ENCODE results near the gene TPP2.
A peak's percentile ranks its signal among the peaks of the same experiment; 100 is the strongest.

Gene TPP2

DNA sequence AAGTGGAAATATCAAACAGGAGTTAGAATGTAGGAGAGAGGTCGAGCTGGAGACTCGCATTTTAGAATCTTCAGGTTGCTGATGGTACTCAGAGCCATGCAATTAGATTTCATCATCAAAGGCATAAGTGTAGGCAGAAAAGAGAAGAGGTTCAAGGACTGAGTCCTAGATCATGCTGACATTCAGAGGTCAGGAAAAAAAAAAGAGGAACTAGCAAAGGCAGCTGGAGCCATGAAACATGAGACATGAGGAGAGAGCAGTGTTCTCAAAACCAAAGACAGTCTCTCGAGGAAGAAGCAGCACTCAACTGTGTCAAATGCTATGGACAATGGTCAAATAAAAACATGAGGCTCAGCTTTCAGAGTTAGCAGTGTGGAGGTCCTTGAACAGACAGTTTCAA lies 12.4 kb upstream of the TPP2 start:
- H2AFZ ChIP-seq (ENCODE audit: low read depth, low read length), result 0 out of 2 replicates have a peak overlapping the region, but pooled peaks have one; percentile 7
- H3K4me3 ChIP-seq (ENCODE audit: low read length), result peak overlapping the region; percentile 6; the same call in 1 of the 2 replicates
- TF ChIP-seq, protein P1, sequence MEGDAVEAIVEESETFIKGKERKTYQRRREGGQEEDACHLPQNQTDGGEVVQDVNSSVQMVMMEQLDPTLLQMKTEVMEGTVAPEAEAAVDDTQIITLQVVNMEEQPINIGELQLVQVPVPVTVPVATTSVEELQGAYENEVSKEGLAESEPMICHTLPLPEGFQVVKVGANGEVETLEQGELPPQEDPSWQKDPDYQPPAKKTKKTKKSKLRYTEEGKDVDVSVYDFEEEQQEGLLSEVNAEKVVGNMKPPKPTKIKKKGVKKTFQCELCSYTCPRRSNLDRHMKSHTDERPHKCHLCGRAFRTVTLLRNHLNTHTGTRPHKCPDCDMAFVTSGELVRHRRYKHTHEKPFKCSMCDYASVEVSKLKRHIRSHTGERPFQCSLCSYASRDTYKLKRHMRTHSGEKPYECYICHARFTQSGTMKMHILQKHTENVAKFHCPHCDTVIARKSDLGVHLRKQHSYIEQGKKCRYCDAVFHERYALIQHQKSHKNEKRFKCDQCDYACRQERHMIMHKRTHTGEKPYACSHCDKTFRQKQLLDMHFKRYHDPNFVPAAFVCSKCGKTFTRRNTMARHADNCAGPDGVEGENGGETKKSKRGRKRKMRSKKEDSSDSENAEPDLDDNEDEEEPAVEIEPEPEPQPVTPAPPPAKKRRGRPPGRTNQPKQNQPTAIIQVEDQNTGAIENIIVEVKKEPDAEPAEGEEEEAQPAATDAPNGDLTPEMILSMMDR (IDR thresholded peaks at IDR 0.05; ENCODE audit: low read depth, low read length), result no peak
- TF ChIP-seq EZH2phosphoT487 (IDR thresholded peaks at IDR 0.05; ENCODE audit: low read depth), result no peak
- H3K4me1 ChIP-seq (ENCODE audit: low read length), result peaks cover 14% of the 10 kb centered on the region
- no peaks in the 10 kb centered on the region for H3K36me3 ChIP-seq (replicated peaks; ENCODE audit: low read depth, low read length)
- H4K20me1 ChIP-seq (ENCODE audit: insufficient read depth, low read length), result no peaks in the 10 kb centered on the region
- H3K27ac ChIP-seq (ENCODE audit: low read length), result no peak overlapping the region
- no peaks in the 10 kb centered on the region for H3K79me2 ChIP-seq (ENCODE audit: low read length)
- peak overlapping the region; percentile 66 for H3K4me2 ChIP-seq (ENCODE audit: low read length)
- H3K9ac ChIP-seq (ENCODE audit: low read length), result no peak overlapping the region
- H3K27me3 ChIP-seq (ENCODE audit: low read depth, low read length), result peaks cover 7% of the 10 kb centered on the region; the same call in 1 of the 2 replicates
- H3K9me3 ChIP-seq (ENCODE audit: insufficient read depth, low read length), result no peaks in the 10 kb centered on the region

DNA sequence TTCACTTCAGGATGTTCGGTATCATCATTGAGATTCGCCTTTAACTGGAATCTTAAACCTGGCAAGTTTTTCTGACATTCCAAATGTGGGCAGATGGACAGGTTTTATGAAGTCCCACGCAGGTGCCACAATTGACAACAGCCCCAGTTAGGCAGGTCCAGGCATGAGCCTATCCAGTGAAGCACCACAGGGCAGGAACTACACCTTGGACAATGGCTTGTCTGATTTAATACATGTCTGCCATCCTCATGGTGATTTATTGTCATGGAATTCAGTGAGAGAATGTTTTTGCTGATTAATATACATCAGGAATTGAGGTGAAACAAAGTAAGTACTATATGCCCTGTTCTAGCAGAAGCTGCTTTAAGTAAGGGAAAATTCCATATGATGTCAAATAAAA lies 10.2 kb upstream of the TPP2 start:
- TF ChIP-seq, protein P1 (IDR thresholded peaks at IDR 0.05; ENCODE audit: low read depth, low read length), result no peak
- TF ChIP-seq EZH2phosphoT487 (IDR thresholded peaks at IDR 0.05; ENCODE audit: low read depth), result no peak

DNA sequence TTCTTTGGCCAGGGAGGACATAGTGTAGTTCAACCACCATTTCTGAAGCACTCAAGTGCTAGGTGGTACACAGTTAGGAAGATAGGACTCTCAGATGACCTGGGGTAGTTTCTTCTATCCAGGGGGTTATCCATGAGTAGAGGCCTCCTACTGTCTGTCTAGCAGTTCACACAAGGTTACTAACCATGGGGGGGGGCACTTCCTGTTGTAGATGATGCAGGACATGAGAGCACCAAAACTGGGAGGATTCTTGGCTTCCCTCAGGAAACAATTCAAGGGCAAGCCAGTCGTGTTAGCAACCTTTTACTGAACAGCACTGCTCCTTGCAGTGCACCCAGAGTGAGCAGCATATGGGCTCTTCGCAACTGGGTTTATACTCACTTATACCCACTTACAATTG lies 8.9 kb upstream of the TPP2 start:
- no peaks in the 10 kb centered on the region for H3K36me3 ChIP-seq (replicated peaks; ENCODE audit: low read depth, low read length)
- no peak overlapping the region for H3K4me3 ChIP-seq (ENCODE audit: low read length)
- no peak overlapping the region for H2AFZ ChIP-seq (ENCODE audit: low read depth, low read length)
- H3K9ac ChIP-seq (ENCODE audit: low read length), result no peak overlapping the region
- H3K9me3 ChIP-seq (ENCODE audit: insufficient read depth, low read length), result no peaks in the 10 kb centered on the region
- H3K27ac ChIP-seq (ENCODE audit: low read length), result no peak overlapping the region
- no peaks in the 10 kb centered on the region for H4K20me1 ChIP-seq (ENCODE audit: insufficient read depth, low read length)
- peaks cover 28% of the 10 kb centered on the region for H3K4me1 ChIP-seq (ENCODE audit: low read length)
- no peaks in the 10 kb centered on the region for H3K79me2 ChIP-seq (ENCODE audit: low read length)
- H3K27me3 ChIP-seq (ENCODE audit: low read depth, low read length), result peaks cover 7% of the 10 kb centered on the region; the same call in 1 of the 2 replicates
- no peak overlapping the region for H3K4me2 ChIP-seq (ENCODE audit: low read length)
- TF ChIP-seq EZH2phosphoT487 (IDR thresholded peaks at IDR 0.05; ENCODE audit: low read depth), result no peak
- TF ChIP-seq, protein P1 (IDR thresholded peaks at IDR 0.05; ENCODE audit: low read depth, low read length), result no peak

More for the DNA sequence above, 10.2 kb upstream of the TPP2 start:
- Histone ChIP-seq H3K9me3 (ENCODE audit: insufficient read depth, low read length) (no peaks in the 10 kb centered on the region), H3K36me3 (replicated peaks; ENCODE audit: low read depth, low read length) (no peaks in the 10 kb centered on the region), H3K4me2 (ENCODE audit: low read length) (no peak overlapping the region), H4K20me1 (ENCODE audit: insufficient read depth, low read length) (no peaks in the 10 kb centered on the region), H3K27me3 (ENCODE audit: low read depth, low read length) (peaks cover 7% of the 10 kb centered on the region; the same call in 1 of the 2 replicates), H3K4me1 (ENCODE audit: low read length) (peaks cover 24% of the 10 kb centered on the region), H3K27ac (ENCODE audit: low read length) (no peak overlapping the region), H2AFZ (ENCODE audit: low read depth, low read length) (no peak overlapping the region), H3K9ac (ENCODE audit: low read length) (no peak overlapping the region), H3K4me3 (ENCODE audit: low read length) (no peak overlapping the region), H3K79me2 (ENCODE audit: low read length) (no peaks in the 10 kb centered on the region)

DNA sequence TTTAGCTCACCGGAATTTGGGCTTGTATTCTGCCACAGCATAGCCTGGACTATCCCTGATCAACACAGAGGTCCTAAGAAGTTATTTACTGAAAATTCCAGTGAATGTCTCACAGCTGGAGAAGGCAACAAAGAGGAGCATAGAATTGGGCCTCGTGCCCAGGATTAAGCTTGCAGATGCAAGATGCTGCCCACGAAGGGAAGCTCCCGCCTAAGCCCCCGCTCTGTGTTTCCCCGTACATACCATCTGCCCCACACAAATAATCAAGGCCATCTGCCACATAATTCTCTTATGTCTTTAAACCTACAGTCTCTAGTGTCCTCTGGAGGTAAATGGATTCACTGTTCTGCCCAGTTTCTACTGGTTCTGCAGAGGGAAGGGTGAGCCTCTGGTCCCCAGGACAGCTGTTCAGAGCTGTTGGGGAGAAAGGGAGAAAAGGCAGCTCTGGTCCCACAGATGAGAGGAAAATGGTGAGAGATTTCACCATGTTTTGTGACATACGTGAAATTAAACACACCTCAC lies 7.4 kb upstream of the TPP2 start:
- Histone ChIP-seq H2AFZ (ENCODE audit: low read depth, low read length) (no peak overlapping the region), H3K79me2 (ENCODE audit: low read length) (no peaks in the 10 kb centered on the region), H3K9ac (ENCODE audit: low read length) (no peak overlapping the region), H3K4me1 (ENCODE audit: low read length) (peaks cover 29% of the 10 kb centered on the region), H3K36me3 (replicated peaks; ENCODE audit: low read depth, low read length) (no peaks in the 10 kb centered on the region), H3K4me2 (ENCODE audit: low read length) (no peak overlapping the region), H3K4me3 (ENCODE audit: low read length) (no peak overlapping the region), H3K9me3 (ENCODE audit: insufficient read depth, low read length) (no peaks in the 10 kb centered on the region), H3K27me3 (ENCODE audit: low read depth, low read length) (no peaks in the 10 kb centered on the region), H4K20me1 (ENCODE audit: insufficient read depth, low read length) (no peaks in the 10 kb centered on the region), H3K27ac (ENCODE audit: low read length) (no peak overlapping the region)
- no peak for TF ChIP-seq EZH2phosphoT487 (IDR thresholded peaks at IDR 0.05; ENCODE audit: low read depth)
- TF ChIP-seq, protein P1 (IDR thresholded peaks at IDR 0.05; ENCODE audit: low read depth, low read length), result no peak
